OCI-LY7 (cell line): ENCODE data around the gene SMCP. TPM values are rescaled to one million over a fixed set of nuclear protein-coding genes. Genes with fewer than 3 reads are reported as not detected.

Experiments
- BruUV-seq: library from RNA; stranded (reverse); fragments of 400-500 nt; replicated peaks from 2 replicates; lab custom pipeline; 2021; lab: Mats Ljungman, UMichigan
- CTCF ChIA-PET: fragments of 300-600 bp; sonication (Branson Sonifier 250); formaldehyde crosslinking; loops from one replicate; lab custom pipeline; 2022; ENCODE audit warnings: antibody characterized with exemption; ENCODE audit not compliant: unreplicated experiment; lab: Charles Lee
- POLR2A ChIA-PET: fragments of 300-600 bp; sonication (Branson Sonifier 250); formaldehyde crosslinking; loops from one replicate; lab custom pipeline; 2022; ENCODE audit warnings: antibody characterized with exemption; lab: Charles Lee
- DNase-seq: peaks from one replicate; pipeline ENCODE4 v3.0.0-alpha.2; 2015; ENCODE audit warnings: low spot score
- H2AFZ ChIP-seq: fragments of 200-600 bp; sonication (generic), shearing (Covaris generic); 2 replicates; pipeline ENCODE4 v1.6.1; 2014; ENCODE audit warnings: mild to moderate bottlenecking, antibody characterized with exemption, low read length, moderate library complexity
- H3K27ac ChIP-seq: fragments of 200-600 bp; sonication (generic); 2 replicates; pipeline ENCODE4 v1.5.1; 2014; ENCODE audit warnings: mixed run types, low read depth, mild to moderate bottlenecking, moderate library complexity, low read length, inconsistent platforms; ENCODE audit not compliant: poor library complexity, severe bottlenecking
- H3K36me3 ChIP-seq: fragments of 200-600 bp; sonication (generic); 2 replicates; pipeline ENCODE4 v1.6.1; 2014; ENCODE audit warnings: mild to moderate bottlenecking, antibody characterized with exemption, low read length, moderate library complexity, mixed read lengths; ENCODE audit not compliant: insufficient read depth
- H3K4me1 ChIP-seq: fragments of 200-600 bp; sonication (generic); 2 replicates; pipeline ENCODE4 v1.5.1; 2014; ENCODE audit warnings: mild to moderate bottlenecking, low read length; ENCODE audit not compliant: insufficient read depth, poor library complexity, severe bottlenecking
- H3K4me2 ChIP-seq: fragments of 200-600 bp; sonication (generic); 2 replicates; pipeline ENCODE4 v1.6.1; 2014; ENCODE audit warnings: mild to moderate bottlenecking, low read length
- H3K4me3 ChIP-seq: fragments of 200-600 bp; sonication (generic); 2 replicates; pipeline ENCODE4 v1.5.1; 2014; ENCODE audit warnings: mild to moderate bottlenecking, low read depth, low read length; ENCODE audit not compliant: poor library complexity, severe bottlenecking
- H3K79me2 ChIP-seq: fragments of 200-600 bp; sonication (generic); 2 replicates; pipeline ENCODE4 v1.6.1; 2016; ENCODE audit warnings: low read depth, mild to moderate bottlenecking, low read length, moderate library complexity, mixed read lengths; ENCODE audit not compliant: insufficient read depth
- H3K9me2 ChIP-seq: fragments of 200-600 bp; sonication (generic); 2 replicates; pipeline ENCODE4 v1.6.1; 2016; ENCODE audit warnings: mild to moderate bottlenecking, low read length, mixed read lengths; ENCODE audit not compliant: insufficient read depth
- H3K9me3 ChIP-seq: fragments of 200-600 bp; sonication (generic); 2 replicates; pipeline ENCODE4 v1.6.1; 2014; ENCODE audit warnings: mild to moderate bottlenecking, mixed run types, low read length, mixed read lengths
- H4K20me1 ChIP-seq: fragments of 200-600 bp; sonication (generic); 2 replicates; pipeline ENCODE4 v1.6.1; 2014; ENCODE audit warnings: mild to moderate bottlenecking, antibody characterized with exemption, low read length, moderate library complexity, mixed read lengths; ENCODE audit not compliant: insufficient read depth
- CTCF ChIP-seq: fragments of 200-600 bp; sonication (generic); conservative IDR thresholded peaks from 2 replicates; pipeline ENCODE4 v1.5.1; 2014; ENCODE audit warnings: mild to moderate bottlenecking, antibody characterized with exemption, low read length, moderate library complexity, mixed read lengths
- EZH2phosphoT487 ChIP-seq: fragments of 200-600 bp; sonication (generic); IDR thresholded peaks from 2 replicates; pipeline ENCODE4 v1.6.1; 2018; ENCODE audit warnings: low read depth, borderline replicate concordance, mild to moderate bottlenecking, mixed run types, antibody characterized with exemption, low read length, moderate library complexity, mixed read lengths
- intact Hi-C: fragments of 100-400 bp; cut with micrococcal nuclease; formaldehyde crosslinking; loops from one replicate; pipeline ENCODE4 v1.10.0; 2022; ENCODE audit not compliant: unreplicated experiment
- total RNA-seq, 2 experiments: library from RNA; depleted of rRNA in 1 of 2; stranded (reverse); fragments of >200 nt in 1 of 2; shearing (Covaris generic) in 1 of 2; gene quantifications; 2 replicates each; pipeline ENCODE4 v1.2.3, GENCODE V29; 2014 to 2022

Gene SMCP
- total RNA-seq, 2 experiments from 2014 or later: not detected

DNA sequence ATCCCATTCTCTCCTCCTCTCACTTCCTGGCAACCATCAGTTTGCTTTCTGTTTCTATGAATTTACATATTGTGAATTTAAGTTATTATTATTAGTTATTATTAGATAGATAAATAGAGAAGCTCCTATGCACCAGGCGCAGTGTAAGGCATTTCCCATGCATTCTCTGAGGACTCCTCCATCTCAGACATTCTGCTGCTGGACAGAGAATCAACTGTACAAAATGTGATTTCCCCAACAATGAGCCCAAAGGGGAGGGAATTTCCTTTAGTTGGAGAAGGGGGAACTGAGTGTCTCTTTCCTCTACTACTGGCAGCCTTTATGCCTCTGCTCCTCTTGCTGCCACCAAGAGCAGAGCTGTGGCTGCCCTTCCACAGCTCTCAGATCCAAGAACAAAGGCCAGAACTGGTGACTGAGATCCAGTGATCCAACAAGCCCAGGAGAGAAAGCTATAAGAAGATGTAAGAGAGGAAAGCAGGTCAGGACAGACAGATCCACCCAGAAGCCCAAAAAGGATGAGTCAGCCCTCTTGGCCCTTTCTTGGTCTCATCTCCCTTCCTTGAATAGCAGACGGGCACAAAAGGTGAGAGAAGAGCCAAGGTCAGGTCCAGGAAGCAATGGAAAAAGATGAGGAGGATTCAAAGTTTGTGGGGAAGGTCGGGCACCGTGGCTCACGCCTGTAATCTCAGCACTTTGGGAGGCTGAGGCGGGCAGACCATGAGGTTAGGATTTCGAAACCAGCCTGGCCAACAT, 26.7 kb downstream of the SMCP start:
- Histone ChIP-seq H2AFZ (no peak overlapping the region), H3K9me3 (no peaks in the 10 kb centered on the region), H3K4me1 (no peaks in the 10 kb centered on the region), H3K4me3 (no peak overlapping the region), H3K79me2 (no peaks in the 10 kb centered on the region), H3K27ac (no peak overlapping the region), H3K9me2 (no peaks in the 10 kb centered on the region), H3K4me2 (no peak overlapping the region), H4K20me1 (no peaks in the 10 kb centered on the region), H3K36me3 (no peaks in the 10 kb centered on the region)
- DNase-seq: no peak
- TF ChIP-seq EZH2phosphoT487 (no peak), CTCF (no peak)
- ChIA-PET CTCF (no interaction called here), POLR2A (interaction anchor here (0.5 kb wide), 1 partner anchor 26 kb away, joined by 3 read pairs; no protein-coding TSS in a partner anchor)
- BruUV-seq: no TSS peak
- intact Hi-C loops: no loop called here

- no TSS peak for BruUV-seq
These were observed 28.0 kb downstream of the SMCP start for GRCh38 chr1:152906023-152906565.

More at GRCh38 chr1:152906023-152906565, 28.0 kb downstream of the SMCP start:
- Histone ChIP-seq H3K36me3 (no peaks in the 10 kb centered on the region), H3K4me3 (no peak overlapping the region), H2AFZ (no peak overlapping the region), H3K9me3 (no peaks in the 10 kb centered on the region), H4K20me1 (no peaks in the 10 kb centered on the region), H3K4me1 (no peaks in the 10 kb centered on the region), H3K4me2 (no peak overlapping the region), H3K27ac (no peak overlapping the region), H3K9me2 (no peaks in the 10 kb centered on the region), H3K79me2 (no peaks in the 10 kb centered on the region)
- no peak for DNase-seq
- ChIA-PET CTCF (no interaction called here), POLR2A (no interaction called here)
- intact Hi-C loops: no loop called here
- TF ChIP-seq EZH2phosphoT487 (no peak), CTCF (no peak)
